ENCODE measurements around the gene CNTNAP2. TPM values are rescaled to one million over a fixed set of nuclear protein-coding genes. Genes with fewer than 3 reads are reported as not detected.

Gene CNTNAP2
- total RNA-seq, 4 donors from 2014 or later, result 0.25 to 0.89 (median 0.30) TPM; not detected in 1

GRCh38 chr7:147636553-147636952 lies 1520.0 kb downstream of the CNTNAP2 start:
- Histone ChIP-seq H3K4me1 (no peaks in the 10 kb centered on the region), H3K27ac (no peak overlapping the region), H3K36me3 (no peaks in the 10 kb centered on the region), H3K27me3 (no peaks in the 10 kb centered on the region), H3K4me3 (no peak overlapping the region), H3K9me3 (peaks cover 1% of the 10 kb centered on the region)
- TF ChIP-seq POLR2A (IDR thresholded peaks at IDR 0.05) (no peak), POLR2AphosphoS5 (IDR thresholded peaks at IDR 0.05) (no peak), EP300 (IDR thresholded peaks at IDR 0.05) (no peak)
- TF ChIP-seq, protein P1, sequence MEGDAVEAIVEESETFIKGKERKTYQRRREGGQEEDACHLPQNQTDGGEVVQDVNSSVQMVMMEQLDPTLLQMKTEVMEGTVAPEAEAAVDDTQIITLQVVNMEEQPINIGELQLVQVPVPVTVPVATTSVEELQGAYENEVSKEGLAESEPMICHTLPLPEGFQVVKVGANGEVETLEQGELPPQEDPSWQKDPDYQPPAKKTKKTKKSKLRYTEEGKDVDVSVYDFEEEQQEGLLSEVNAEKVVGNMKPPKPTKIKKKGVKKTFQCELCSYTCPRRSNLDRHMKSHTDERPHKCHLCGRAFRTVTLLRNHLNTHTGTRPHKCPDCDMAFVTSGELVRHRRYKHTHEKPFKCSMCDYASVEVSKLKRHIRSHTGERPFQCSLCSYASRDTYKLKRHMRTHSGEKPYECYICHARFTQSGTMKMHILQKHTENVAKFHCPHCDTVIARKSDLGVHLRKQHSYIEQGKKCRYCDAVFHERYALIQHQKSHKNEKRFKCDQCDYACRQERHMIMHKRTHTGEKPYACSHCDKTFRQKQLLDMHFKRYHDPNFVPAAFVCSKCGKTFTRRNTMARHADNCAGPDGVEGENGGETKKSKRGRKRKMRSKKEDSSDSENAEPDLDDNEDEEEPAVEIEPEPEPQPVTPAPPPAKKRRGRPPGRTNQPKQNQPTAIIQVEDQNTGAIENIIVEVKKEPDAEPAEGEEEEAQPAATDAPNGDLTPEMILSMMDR (IDR thresholded peaks at IDR 0.05), result no peak
- 75% methylated on average over 2 of the region's 2 CpGs for WGBS
- no peak for DNase-seq (ENCODE audit: low spot score in 2 of 2)

DNA sequence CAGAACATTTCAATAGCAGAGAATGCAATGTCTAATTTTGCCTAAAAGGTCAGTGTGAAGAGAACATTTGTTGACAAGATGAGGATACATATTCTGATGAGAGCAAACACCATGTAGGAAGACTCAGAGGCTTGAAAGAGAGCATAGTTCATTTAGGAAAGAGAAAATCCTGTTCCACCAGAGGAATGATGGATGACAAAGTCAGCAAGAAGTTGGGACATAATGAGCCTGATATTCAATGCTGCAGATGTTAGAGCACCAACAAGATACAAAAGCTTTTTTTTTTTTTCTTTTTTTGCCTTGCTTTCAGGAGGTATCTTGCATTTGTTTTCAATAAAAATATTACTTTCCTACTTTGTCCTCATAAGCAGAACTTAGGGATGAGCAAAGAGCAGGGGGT lies 1522.0 kb downstream of the CNTNAP2 start:
- no peaks in the 10 kb centered on the region for H3K4me1 ChIP-seq
- H3K9me3 ChIP-seq, result no peaks in the 10 kb centered on the region
- no peak for DNase-seq (ENCODE audit: low spot score in 2 of 2)
- no peaks in the 10 kb centered on the region for H3K27me3 ChIP-seq
- no peaks in the 10 kb centered on the region for H3K36me3 ChIP-seq
- H3K4me3 ChIP-seq, result no peak overlapping the region
- no peak for TF ChIP-seq POLR2A (IDR thresholded peaks at IDR 0.05)
- TF ChIP-seq, protein P1 (IDR thresholded peaks at IDR 0.05), result no peak
- no peak for TF ChIP-seq EP300 (IDR thresholded peaks at IDR 0.05)
- no peak for TF ChIP-seq POLR2AphosphoS5 (IDR thresholded peaks at IDR 0.05)
- no peak overlapping the region for H3K27ac ChIP-seq

- no peaks in the 10 kb centered on the region for H3K27me3 ChIP-seq
- no peak overlapping the region for H3K4me3 ChIP-seq
- H3K4me1 ChIP-seq, result no peaks in the 10 kb centered on the region
- H3K36me3 ChIP-seq, result no peaks in the 10 kb centered on the region
- no peak for DNase-seq (ENCODE audit: low spot score in 2 of 2)
- TF ChIP-seq POLR2A (IDR thresholded peaks at IDR 0.05) (no peak), EP300 (IDR thresholded peaks at IDR 0.05) (no peak), POLR2AphosphoS5 (IDR thresholded peaks at IDR 0.05) (no peak)
- TF ChIP-seq, protein P1 (IDR thresholded peaks at IDR 0.05), result no peak
- H3K9me3 ChIP-seq, result no peaks in the 10 kb centered on the region
- no peak overlapping the region for H3K27ac ChIP-seq
- WGBS, result 73% methylated on average over 6 of the region's 6 CpGs
Measured at GRCh38 chr7:147639037-147639436, 1522.4 kb downstream of the CNTNAP2 start.

DNA sequence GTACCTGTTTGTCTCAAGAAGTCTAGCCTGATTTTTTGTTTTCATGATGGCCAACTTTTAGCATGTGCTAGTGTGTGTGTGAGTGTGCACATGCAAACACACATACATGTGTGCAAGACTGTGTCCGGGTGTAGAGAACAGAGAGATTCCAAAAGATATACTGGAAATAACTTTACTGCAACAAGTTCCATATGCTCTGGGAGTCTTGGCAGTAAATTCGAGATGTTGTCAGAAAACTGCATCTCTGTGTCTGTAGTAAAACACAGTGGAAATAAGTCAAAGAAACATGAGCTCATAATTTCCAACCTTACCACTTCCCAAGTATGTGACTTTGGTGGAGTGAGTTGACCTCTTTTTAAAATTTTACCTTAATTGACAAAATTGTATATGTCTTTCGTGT lies 1523.2 kb downstream of the CNTNAP2 start:
- no peak for DNase-seq (ENCODE audit: low spot score in 2 of 2)
- H3K27ac ChIP-seq, result no peak overlapping the region

GRCh38 chr7:147640821-147641220 lies 1524.2 kb downstream of the CNTNAP2 start:
- Histone ChIP-seq H3K27me3 (no peaks in the 10 kb centered on the region), H3K36me3 (no peaks in the 10 kb centered on the region), H3K27ac (no peak overlapping the region), H3K4me3 (no peak overlapping the region), H3K9me3 (no peaks in the 10 kb centered on the region), H3K4me1 (no peaks in the 10 kb centered on the region)
- TF ChIP-seq, protein P1 (IDR thresholded peaks at IDR 0.05), result no peak
- no peak for TF ChIP-seq POLR2A (IDR thresholded peaks at IDR 0.05)
- TF ChIP-seq POLR2AphosphoS5 (IDR thresholded peaks at IDR 0.05), result no peak
- no peak for TF ChIP-seq EP300 (IDR thresholded peaks at IDR 0.05)
- 94% methylated on average over 9 of the region's 9 CpGs for WGBS
- no peak for DNase-seq (ENCODE audit: low spot score in 2 of 2)

More for the DNA sequence above, 1523.2 kb downstream of the CNTNAP2 start:
- Histone ChIP-seq H3K4me3 (no peak overlapping the region), H3K9me3 (no peaks in the 10 kb centered on the region), H3K27me3 (no peaks in the 10 kb centered on the region), H3K36me3 (no peaks in the 10 kb centered on the region), H3K4me1 (no peaks in the 10 kb centered on the region)
- WGBS, result 60% methylated on average over 3 of the region's 3 CpGs
- TF ChIP-seq, protein P1 (IDR thresholded peaks at IDR 0.05), result no peak
- no peak for TF ChIP-seq POLR2A (IDR thresholded peaks at IDR 0.05)
- no peak for TF ChIP-seq EP300 (IDR thresholded peaks at IDR 0.05)
- no peak for TF ChIP-seq POLR2AphosphoS5 (IDR thresholded peaks at IDR 0.05)

Data from suprapubic skin (tissue), 4 donors.